Neural progenitor cell (in vitro differentiated cells): Measurements from ENCODE around the gene PRMT1.

Source experiments
- EZH2 ChIP-seq: fragments of 200-600 bp; sonication (generic); IDR thresholded peaks from 2 replicates; pipeline ENCODE4 v1.6.1; 2017; ENCODE audit warnings: antibody characterized with exemption, mild to moderate bottlenecking, moderate library complexity
- TF ChIP-seq, protein P1 (sequence below): fragments of 200-600 bp; sonication (generic); IDR thresholded peaks from 2 replicates; pipeline ENCODE4 v1.5.1; 2017; ENCODE audit warnings: antibody characterized with exemption, mild to moderate bottlenecking

DNA sequence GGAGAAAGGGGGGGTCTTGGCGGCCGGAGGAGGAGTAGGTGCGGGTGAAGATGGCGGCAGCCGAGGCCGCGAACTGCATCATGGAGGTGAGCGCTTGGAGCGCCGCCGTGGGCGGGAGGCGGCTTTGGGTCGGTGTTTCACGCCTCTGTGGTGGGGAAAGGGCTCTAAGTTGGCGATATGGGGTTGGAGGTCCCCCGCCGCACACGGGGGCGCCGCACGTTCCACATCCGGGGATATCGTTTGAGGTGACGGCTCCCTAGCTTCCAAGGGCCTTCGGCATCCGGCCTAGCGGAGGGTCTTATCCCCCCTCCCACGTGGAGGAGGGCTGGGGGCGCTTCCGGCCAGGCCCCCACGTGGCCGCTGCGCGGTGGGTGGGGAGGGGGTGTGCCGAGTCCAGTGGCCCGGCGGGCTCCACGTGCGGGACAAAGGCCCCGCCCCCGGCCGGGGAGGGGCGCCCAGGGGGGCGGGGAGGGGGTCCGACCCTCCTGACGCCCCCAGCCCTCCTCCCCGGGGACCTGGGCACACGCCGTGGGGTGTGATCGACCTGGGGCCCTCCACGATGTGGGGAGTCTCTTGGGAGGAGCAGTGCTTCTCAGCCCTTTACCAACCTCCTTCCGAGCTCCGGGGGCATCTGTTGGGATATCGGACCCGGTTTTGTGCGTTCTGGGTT is at the start of gene PRMT1:
- TF ChIP-seq, protein P1, sequence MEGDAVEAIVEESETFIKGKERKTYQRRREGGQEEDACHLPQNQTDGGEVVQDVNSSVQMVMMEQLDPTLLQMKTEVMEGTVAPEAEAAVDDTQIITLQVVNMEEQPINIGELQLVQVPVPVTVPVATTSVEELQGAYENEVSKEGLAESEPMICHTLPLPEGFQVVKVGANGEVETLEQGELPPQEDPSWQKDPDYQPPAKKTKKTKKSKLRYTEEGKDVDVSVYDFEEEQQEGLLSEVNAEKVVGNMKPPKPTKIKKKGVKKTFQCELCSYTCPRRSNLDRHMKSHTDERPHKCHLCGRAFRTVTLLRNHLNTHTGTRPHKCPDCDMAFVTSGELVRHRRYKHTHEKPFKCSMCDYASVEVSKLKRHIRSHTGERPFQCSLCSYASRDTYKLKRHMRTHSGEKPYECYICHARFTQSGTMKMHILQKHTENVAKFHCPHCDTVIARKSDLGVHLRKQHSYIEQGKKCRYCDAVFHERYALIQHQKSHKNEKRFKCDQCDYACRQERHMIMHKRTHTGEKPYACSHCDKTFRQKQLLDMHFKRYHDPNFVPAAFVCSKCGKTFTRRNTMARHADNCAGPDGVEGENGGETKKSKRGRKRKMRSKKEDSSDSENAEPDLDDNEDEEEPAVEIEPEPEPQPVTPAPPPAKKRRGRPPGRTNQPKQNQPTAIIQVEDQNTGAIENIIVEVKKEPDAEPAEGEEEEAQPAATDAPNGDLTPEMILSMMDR, result no peak
- no peak for TF ChIP-seq EZH2
